Fibroblast of skin of back (primary cell): ENCODE results near the gene KLHL10.
"Not testable (repeated sequence)": the region's sequence is repeated elsewhere in the genome, so short reads cannot be mapped to it uniquely, and the experiment has no call there.

Experiments used
- DNase-seq: peaks from one replicate; pipeline ENCODE4 v3.0.0-alpha.2; 2013

KLHL10 gene

GRCh38 chr17:41813152-41813680 lies 24.4 kb upstream of the KLHL10 start:
- no peak for DNase-seq

GRCh38 chr17:41813699-41814124 lies 23.9 kb upstream of the KLHL10 start:
- peak; percentile 34 for DNase-seq

- DNase-seq, result peak; percentile 13
Measured at GRCh38 chr17:41814195-41814594, 23.4 kb upstream of the KLHL10 start.

GRCh38 chr17:41816637-41817320 lies 20.8 kb upstream of the KLHL10 start:
- no peak for DNase-seq

- no peak for DNase-seq
Measured at GRCh38 chr17:41818024-41818423, 19.6 kb upstream of the KLHL10 start.

GRCh38 chr17:41821776-41822175 lies 15.8 kb upstream of the KLHL10 start:
- DNase-seq, result no peak

GRCh38 chr17:41822216-41823140 lies 15.1 kb upstream of the KLHL10 start:
- DNase-seq, result no peak

- no peak for DNase-seq
Measured at GRCh38 chr17:41823141-41823524, 14.5 kb upstream of the KLHL10 start.

- no peak for DNase-seq
Measured at GRCh38 chr17:41823580-41823979, 14.0 kb upstream of the KLHL10 start.

GRCh38 chr17:41824086-41824485 lies 13.5 kb upstream of the KLHL10 start:
- no peak for DNase-seq

GRCh38 chr17:41825175-41825845 lies 12.3 kb upstream of the KLHL10 start:
- no peak for DNase-seq

- not testable (repeated sequence) for DNase-seq
Measured at GRCh38 chr17:41829961-41830360, 7.7 kb upstream of the KLHL10 start.

- DNase-seq, result no peak
Measured at GRCh38 chr17:41835214-41835799, 2.3 kb upstream of the KLHL10 start.

GRCh38 chr17:41835800-41836549 lies 1.6 kb upstream of the KLHL10 start, which contains the start of gene NT5C3B:
NT5C3B (minus strand) TSS chr17:41836232; CDS start chr17:41836193, 39 bp downstream.
- DNase-seq, result peak; percentile 67

- DNase-seq, result peak; percentile 28
Measured at GRCh38 chr17:41836550-41837196, 952 bp upstream of the KLHL10 start.

- not testable (repeated sequence) for DNase-seq
Measured at GRCh38 chr17:41839448-41839847, 1.8 kb downstream of the KLHL10 start.

GRCh38 chr17:41840781-41841180 lies 3.2 kb downstream of the KLHL10 start:
- DNase-seq, result not testable (repeated sequence)

GRCh38 chr17:41844971-41845370 lies 7.3 kb downstream of the KLHL10 start:
- DNase-seq, result no peak

- no peak for DNase-seq
Measured at GRCh38 chr17:41848788-41849187, 11.2 kb downstream of the KLHL10 start.

GRCh38 chr17:41849251-41849990 lies 11.8 kb downstream of the KLHL10 start:
- DNase-seq, result no peak
